K562 (cell line): ENCODE measurements around the gene SLC5A10. TPM values are rescaled to one million over a fixed set of nuclear protein-coding genes. Genes with fewer than 3 reads are reported as not detected.

Source experiments
- ATAC-seq: fragments of 200-7000 bp; cut with Tn5 transposase; 3 replicates; pipeline ENCODE4 v1.9.1; 2020; ENCODE audit warnings: moderate library complexity
- BruUV-seq: library from RNA; stranded (reverse); fragments of 400-500 nt; replicated peaks from 2 replicates; lab custom pipeline; 2021; lab: Mats Ljungman, UMichigan
- CTCF ChIA-PET: fragments of 300-600 bp; formaldehyde crosslinking; extraction: SDS; loops from one replicate; lab custom pipeline; 2021; ENCODE audit warnings: low intra/inter-chr PET ratio; lab: Yijun Ruan, JAX
- POLR2A ChIA-PET: fragments of 300-600, 350-650 bp; sonication (Branson Sonifier 250); formaldehyde crosslinking; extraction: SDS; loops from one replicate; lab custom pipeline; 2021; ENCODE audit warnings: antibody characterized with exemption, inconsistent platforms; lab: Yijun Ruan, JAX
- DNase-seq, 4 experiments: peaks; one replicate each; pipeline versions ENCODE4 v3.0.0 to v3.0.0-alpha.2; 2011 to 2018; ENCODE audit warnings: low spot score in 3 of 4, mixed read lengths in 3 of 4; ENCODE audit errors: extremely low read depth in 1 of 4
- FAIRE-seq: peaks from 2 replicates; lab custom pipeline; 2011; peaks lifted over from hg19 to GRCh38; lab: Jason Lieb, UNC
- H2AFZ ChIP-seq: 2 replicates; pipeline ENCODE4 v1.6.0; 2011; ENCODE audit warnings: low read depth, low read length, control low read depth, inconsistent platforms
- H3K27ac ChIP-seq: fragments of 200-600 bp; 3 replicates; pipeline ENCODE4 v1.8.0; 2011; ENCODE audit warnings: low read depth, mild to moderate bottlenecking, control low read depth, inconsistent platforms, low read length, moderate library complexity, mixed read lengths; ENCODE audit errors: extremely low read depth
- H3K27me3 ChIP-seq, 2 experiments: fragments of 300-600 bp in 1 of 2; 2 replicates in 1 of 2; 3 replicates in 1 of 2; pipeline versions ENCODE4 v1.6.0 to v1.8.0; 2011; ENCODE audit warnings: inconsistent platforms in 2 of 2, low read length in 2 of 2, mild to moderate bottlenecking in 1 of 2, mixed read lengths in 1 of 2, moderate library complexity in 1 of 2; ENCODE audit not compliant: control insufficient read depth in 2 of 2, insufficient read depth in 2 of 2
- H3K36me3 ChIP-seq: fragments of 300-600 bp; 3 replicates; pipeline ENCODE4 v1.8.0; 2011; ENCODE audit warnings: mild to moderate bottlenecking, low read length, inconsistent platforms; ENCODE audit not compliant: control insufficient read depth, insufficient read depth
- H3K4me1 ChIP-seq, 2 experiments: fragments of 200-600 bp in 1 of 2; replicated peaks in 1 of 2; 2 replicates in 1 of 2; 3 replicates in 1 of 2; pipeline versions ENCODE4 v1.5.1 to v1.8.0; 2011; ENCODE audit warnings: inconsistent platforms in 2 of 2, low read length in 2 of 2, mild to moderate bottlenecking in 1 of 2, mixed read lengths in 1 of 2, moderate library complexity in 1 of 2; ENCODE audit not compliant: control insufficient read depth in 2 of 2, insufficient read depth in 2 of 2
- H3K4me2 ChIP-seq: 2 replicates; pipeline ENCODE4 v1.6.1; 2011; ENCODE audit warnings: low read length, control low read depth, inconsistent platforms, mixed read lengths; ENCODE audit not compliant: insufficient read depth
- H3K4me3 ChIP-seq: fragments of 200-600 bp; sonication (generic), shearing (Covaris generic); 2 replicates; pipeline ENCODE4 v1.5.1; 2016; ENCODE audit warnings: control low read depth, inconsistent platforms
- H3K79me2 ChIP-seq: fragments of 200-600 bp; 3 replicates; pipeline ENCODE4 v1.8.0; 2011; ENCODE audit warnings: low read length, inconsistent platforms; ENCODE audit not compliant: control insufficient read depth, insufficient read depth
- H3K9ac ChIP-seq, 2 experiments: 2 replicates each; pipeline versions ENCODE4 v1.6.0 to v1.6.1; 2011; ENCODE audit warnings: low read depth in 2 of 2, low read length in 2 of 2, control low read depth in 1 of 2, inconsistent platforms in 1 of 2, mild to moderate bottlenecking in 1 of 2, mixed read lengths in 1 of 2; ENCODE audit not compliant: insufficient read depth in 1 of 2
- H3K9me1 ChIP-seq: one replicate; pipeline ENCODE4 v1.6.0; 2011; ENCODE audit warnings: inconsistent platforms, mild to moderate bottlenecking, low read length, moderate library complexity; ENCODE audit not compliant: control insufficient read depth, insufficient read depth
- H3K9me3 ChIP-seq: replicated peaks from 2 replicates; pipeline ENCODE4 v1.5.1; 2011; ENCODE audit warnings: low read depth, low read length, inconsistent platforms; ENCODE audit not compliant: control insufficient read depth, insufficient read depth
- H4K20me1 ChIP-seq: replicated peaks from 2 replicates; pipeline ENCODE4 v1.6.1; 2011; ENCODE audit warnings: low read length, inconsistent platforms, mixed read lengths; ENCODE audit not compliant: control insufficient read depth, insufficient read depth
- POLR2G ChIP-seq: fragments of 200-400 bp; formaldehyde crosslinking; IDR thresholded peaks from 2 replicates; pipeline ENCODE4 v1.6.1; 2017; ENCODE audit warnings: low read depth, mild to moderate bottlenecking, antibody characterized with exemption, low read length, moderate library complexity
- ZNF408 ChIP-seq: fragments of 250-450 bp; sonication (Bioruptor Pico); IDR thresholded peaks from 2 replicates; pipeline ENCODE4 v1.4.0; 2020; ENCODE audit warnings: low read depth, mild to moderate bottlenecking, moderate library complexity
- WGBS: fragments of 100-300 bp; shearing (Covaris generic); methylation state at CpG from one replicate; pipeline ENCODE4 v1.1.6; 2016; ENCODE audit warnings: low coverage, mixed read lengths; ENCODE audit not compliant: insufficient coverage; ENCODE audit errors: missing lambda C conversion rate; 5-methylcytosine and 5-hydroxymethylcytosine counted together
- in situ Hi-C: fragments of 300-500 bp; cut with MboI; formaldehyde crosslinking; loops from 4 replicates; pipeline ENCODE4 v1.15.0; 2018; ENCODE audit warnings: inconsistent platforms, mixed read lengths
- intact Hi-C: fragments of 100-400 bp; cut with micrococcal nuclease; formaldehyde crosslinking; loops from 2 replicates; pipeline ENCODE4 v1.14.2; 2022
- polyA plus RNA-seq, 8 experiments: library from polyadenylated mRNA; depleted of rRNA in 4 of 8; stranded (reverse) in 5 of 8; unstranded in 3 of 8; fragments of >200 nt; fragmentation: Nextera tagmentation in 2 of 8; fragmentation: Illumina TruSeq in 1 of 8; extraction: Ambion mirVana in 2 of 8; extraction: Trizol in 1 of 8; gene quantifications; 2 replicates each; pipeline versions ENCODE4 v1.2.1 to v1.2.3, GENCODE V29; 2011 to 2014; ENCODE audit warnings: inconsistent platforms in 1 of 8, missing spikeins in 1 of 8
- total RNA-seq, 7 experiments: library from RNA; depleted of rRNA in 6 of 7; stranded (reverse); fragments of >200 nt in 6 of 7; fragmentation: Illumina TruSeq in 2 of 7; extraction: Trizol in 2 of 7; gene quantifications; 2 replicates each; pipeline versions ENCODE4 v1.2.1 to v1.2.3, GENCODE V29; 2011 to 2021; ENCODE audit warnings: low replicate concordance in 1 of 7

Gene SLC5A10
- total and polyA plus RNA-seq, 9 of the 15 experiments (the other 6 are each of a cell fraction or from before 2014, with no cell fraction given) = 0.03 to 0.09 (median 0.03) TPM; not detected in 5

- no TSS peak for BruUV-seq
- Histone ChIP-seq H3K9me1 (no peaks in the 10 kb centered on the region), H3K4me3 (no peak overlapping the region), H3K79me2 (no peaks in the 10 kb centered on the region), H3K27me3 (no peaks in the 10 kb centered on the region), H3K4me1 (peaks cover 0 to 31% of the 10 kb centered on the region in 2 experiments; a peak in 3 of 5 replicates), H4K20me1 (0 out of 2 replicates have a peak, but pooled peaks cover 3% of the 10 kb centered on the region), H3K27ac (no peak overlapping the region), H2AFZ (no peak overlapping the region), H3K9me3 (no peaks in the 10 kb centered on the region), H3K36me3 (peaks cover 14% of the 10 kb centered on the region; the same call in 1 of the 3 replicates), H3K4me2 (no peak overlapping the region), H3K9ac (peak overlapping the region in 1 of 2 experiments; percentile 71; a peak in 2 of 4 replicates)
- ChIA-PET CTCF (no interaction called here), POLR2A (interaction anchor here (0.6 to 1.7 kb wide), 4 partner anchors 8 to 39 kb away, joined by 3 to 4 read pairs (median 4); no protein-coding TSS in a partner anchor)
- ATAC-seq (peak; percentile 48), FAIRE-seq (no peak), DNase-seq (peak; percentile 16 to 37 (median 28))
- TF ChIP-seq ZNF408 (no peak), POLR2G (peak; percentile 15; the same call in 1 of the 2 replicates)
- intact Hi-C loops = no loop called here
- 63% methylated on average over 8 of the region's 23 CpGs for WGBS
- in situ Hi-C loops = no loop called here
These were observed 17.3 kb downstream of the SLC5A10 start for GRCh38 chr17:18968945-18969887.
